Neural progenitor cell (in vitro differentiated cells): ENCODE measurements around the gene FEZF1.

ENCODE experiments used
- EZH2 ChIP-seq: fragments of 200-600 bp; sonication (generic); IDR thresholded peaks from 2 replicates; pipeline ENCODE4 v1.6.1; 2017; ENCODE audit warnings: antibody characterized with exemption, mild to moderate bottlenecking, moderate library complexity
- TF ChIP-seq, protein P1 (sequence below): fragments of 200-600 bp; sonication (generic); IDR thresholded peaks from 2 replicates; pipeline ENCODE4 v1.5.1; 2017; ENCODE audit warnings: antibody characterized with exemption, mild to moderate bottlenecking

DNA sequence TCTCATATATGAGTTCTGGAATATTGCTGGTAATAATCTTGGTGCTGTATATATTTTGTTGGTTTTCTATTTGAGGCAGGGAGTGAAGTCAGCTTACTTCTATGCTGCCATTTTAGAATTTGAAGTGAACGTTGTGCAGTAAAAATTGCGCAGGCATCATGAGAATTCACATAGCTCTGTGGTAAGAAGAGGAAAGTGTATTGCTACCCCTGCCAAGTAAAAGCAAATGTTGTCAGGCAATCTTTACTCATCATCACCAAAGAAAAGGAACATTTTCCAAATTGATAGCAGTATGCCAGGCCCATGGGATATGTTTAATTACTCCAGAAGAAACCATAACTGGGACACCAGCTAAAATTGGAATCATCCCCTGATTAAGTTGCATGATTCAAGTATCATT is 13.4 kb downstream of the FEZF1 start:
- TF ChIP-seq, protein P1, sequence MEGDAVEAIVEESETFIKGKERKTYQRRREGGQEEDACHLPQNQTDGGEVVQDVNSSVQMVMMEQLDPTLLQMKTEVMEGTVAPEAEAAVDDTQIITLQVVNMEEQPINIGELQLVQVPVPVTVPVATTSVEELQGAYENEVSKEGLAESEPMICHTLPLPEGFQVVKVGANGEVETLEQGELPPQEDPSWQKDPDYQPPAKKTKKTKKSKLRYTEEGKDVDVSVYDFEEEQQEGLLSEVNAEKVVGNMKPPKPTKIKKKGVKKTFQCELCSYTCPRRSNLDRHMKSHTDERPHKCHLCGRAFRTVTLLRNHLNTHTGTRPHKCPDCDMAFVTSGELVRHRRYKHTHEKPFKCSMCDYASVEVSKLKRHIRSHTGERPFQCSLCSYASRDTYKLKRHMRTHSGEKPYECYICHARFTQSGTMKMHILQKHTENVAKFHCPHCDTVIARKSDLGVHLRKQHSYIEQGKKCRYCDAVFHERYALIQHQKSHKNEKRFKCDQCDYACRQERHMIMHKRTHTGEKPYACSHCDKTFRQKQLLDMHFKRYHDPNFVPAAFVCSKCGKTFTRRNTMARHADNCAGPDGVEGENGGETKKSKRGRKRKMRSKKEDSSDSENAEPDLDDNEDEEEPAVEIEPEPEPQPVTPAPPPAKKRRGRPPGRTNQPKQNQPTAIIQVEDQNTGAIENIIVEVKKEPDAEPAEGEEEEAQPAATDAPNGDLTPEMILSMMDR = no peak
- TF ChIP-seq EZH2 = no peak
